ENCODE results near the gene SLC35G6. TPM values are rescaled to one million over a fixed set of nuclear protein-coding genes. Genes with fewer than 3 reads are reported as not detected.
A peak's percentile ranks its signal among the peaks of the same experiment; 100 is the strongest.

Gene SLC35G6
- total and polyA plus RNA-seq, 2 of the 13 experiments (the other 11 are each of a cell fraction or from before 2014, with no cell fraction given), result 0.07 TPM; not detected in 1

DNA sequence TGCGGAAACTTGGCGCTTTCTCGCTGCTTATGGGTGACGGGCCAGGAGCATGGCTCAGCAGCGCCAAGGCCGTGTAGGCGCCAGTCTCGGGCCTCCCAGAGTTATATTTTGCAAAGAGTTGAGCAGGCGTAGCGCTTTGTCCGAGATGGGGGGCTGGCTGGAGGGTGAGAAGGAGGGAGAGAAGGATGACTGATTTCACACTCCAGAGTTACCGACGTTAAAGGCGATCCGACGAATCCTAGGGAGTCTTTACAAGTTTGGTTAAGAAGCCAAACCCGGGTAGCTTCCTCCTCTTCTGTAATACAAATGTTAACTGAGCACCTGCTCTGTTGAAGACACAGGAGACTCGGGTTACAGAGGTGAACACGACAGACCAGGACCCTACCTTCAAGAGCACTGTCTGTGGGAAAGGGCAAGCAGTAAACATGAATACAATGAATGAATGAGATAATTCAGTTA, 3.7 kb downstream of the SLC35G6 start (continued):
- TF ChIP-seq, protein P1, sequence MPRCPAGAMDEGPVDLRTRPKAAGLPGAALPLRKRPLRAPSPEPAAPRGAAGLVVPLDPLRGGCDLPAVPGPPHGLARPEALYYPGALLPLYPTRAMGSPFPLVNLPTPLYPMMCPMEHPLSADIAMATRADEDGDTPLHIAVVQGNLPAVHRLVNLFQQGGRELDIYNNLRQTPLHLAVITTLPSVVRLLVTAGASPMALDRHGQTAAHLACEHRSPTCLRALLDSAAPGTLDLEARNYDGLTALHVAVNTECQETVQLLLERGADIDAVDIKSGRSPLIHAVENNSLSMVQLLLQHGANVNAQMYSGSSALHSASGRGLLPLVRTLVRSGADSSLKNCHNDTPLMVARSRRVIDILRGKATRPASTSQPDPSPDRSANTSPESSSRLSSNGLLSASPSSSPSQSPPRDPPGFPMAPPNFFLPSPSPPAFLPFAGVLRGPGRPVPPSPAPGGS (CRISPR knock-in tag; IDR thresholded peaks at IDR 0.05), result peak; percentile 57; the same call in 1 of the 2 replicates
- TF ChIP-seq, protein P2, sequence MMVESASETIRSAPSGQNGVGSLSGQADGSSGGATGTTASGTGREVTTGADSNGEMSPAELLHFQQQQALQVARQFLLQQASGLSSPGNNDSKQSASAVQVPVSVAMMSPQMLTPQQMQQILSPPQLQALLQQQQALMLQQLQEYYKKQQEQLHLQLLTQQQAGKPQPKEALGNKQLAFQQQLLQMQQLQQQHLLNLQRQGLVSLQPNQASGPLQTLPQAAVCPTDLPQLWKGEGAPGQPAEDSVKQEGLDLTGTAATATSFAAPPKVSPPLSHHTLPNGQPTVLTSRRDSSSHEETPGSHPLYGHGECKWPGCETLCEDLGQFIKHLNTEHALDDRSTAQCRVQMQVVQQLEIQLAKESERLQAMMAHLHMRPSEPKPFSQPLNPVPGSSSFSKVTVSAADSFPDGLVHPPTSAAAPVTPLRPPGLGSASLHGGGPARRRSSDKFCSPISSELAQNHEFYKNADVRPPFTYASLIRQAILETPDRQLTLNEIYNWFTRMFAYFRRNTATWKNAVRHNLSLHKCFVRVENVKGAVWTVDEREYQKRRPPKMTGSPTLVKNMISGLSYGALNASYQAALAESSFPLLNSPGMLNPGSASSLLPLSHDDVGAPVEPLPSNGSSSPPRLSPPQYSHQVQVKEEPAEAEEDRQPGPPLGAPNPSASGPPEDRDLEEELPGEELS (CRISPR knock-in tag; IDR thresholded peaks at IDR 0.05), result 0 out of 2 replicates have a peak, but pooled peaks have one; percentile 54
- TF ChIP-seq PITX1 (CRISPR knock-in tag; IDR thresholded peaks at IDR 0.05) (0 out of 2 replicates have a peak, but pooled peaks have one; percentile 19), PPARG (CRISPR knock-in tag; conservative IDR thresholded peaks at IDR 0.05) (no peak), ZSCAN29 (CRISPR knock-in tag; conservative IDR thresholded peaks at IDR 0.05) (no peak), XRCC5 (optimal IDR thresholded peaks at IDR 0.05; ENCODE audit: low read length) (no peak), NONO (IDR thresholded peaks at IDR 0.05) (no peak), NONO (CRISPR knock-in tag; conservative IDR thresholded peaks at IDR 0.05) (no peak), NR1H2 (CRISPR knock-in tag; IDR thresholded peaks at IDR 0.05; ENCODE audit: borderline replicate concordance, low read depth) (peak; percentile 7; the same call in 1 of the 2 replicates), TBX3 (IDR thresholded peaks at IDR 0.05; ENCODE audit: borderline replicate concordance) (no peak), CHD2 (IDR thresholded peaks at IDR 0.05; ENCODE audit: low read depth, low read length) (no peak), FIP1L1 (IDR thresholded peaks at IDR 0.05; ENCODE audit: borderline replicate concordance, insufficient read depth, low read depth, low read length) (no peak), ZFP82 (CRISPR knock-in tag; IDR thresholded peaks at IDR 0.05; ENCODE audit: borderline replicate concordance) (no peak), SMYD3 (CRISPR knock-in tag; IDR thresholded peaks at IDR 0.05) (no peak)
- TF ChIP-seq, protein P3, sequence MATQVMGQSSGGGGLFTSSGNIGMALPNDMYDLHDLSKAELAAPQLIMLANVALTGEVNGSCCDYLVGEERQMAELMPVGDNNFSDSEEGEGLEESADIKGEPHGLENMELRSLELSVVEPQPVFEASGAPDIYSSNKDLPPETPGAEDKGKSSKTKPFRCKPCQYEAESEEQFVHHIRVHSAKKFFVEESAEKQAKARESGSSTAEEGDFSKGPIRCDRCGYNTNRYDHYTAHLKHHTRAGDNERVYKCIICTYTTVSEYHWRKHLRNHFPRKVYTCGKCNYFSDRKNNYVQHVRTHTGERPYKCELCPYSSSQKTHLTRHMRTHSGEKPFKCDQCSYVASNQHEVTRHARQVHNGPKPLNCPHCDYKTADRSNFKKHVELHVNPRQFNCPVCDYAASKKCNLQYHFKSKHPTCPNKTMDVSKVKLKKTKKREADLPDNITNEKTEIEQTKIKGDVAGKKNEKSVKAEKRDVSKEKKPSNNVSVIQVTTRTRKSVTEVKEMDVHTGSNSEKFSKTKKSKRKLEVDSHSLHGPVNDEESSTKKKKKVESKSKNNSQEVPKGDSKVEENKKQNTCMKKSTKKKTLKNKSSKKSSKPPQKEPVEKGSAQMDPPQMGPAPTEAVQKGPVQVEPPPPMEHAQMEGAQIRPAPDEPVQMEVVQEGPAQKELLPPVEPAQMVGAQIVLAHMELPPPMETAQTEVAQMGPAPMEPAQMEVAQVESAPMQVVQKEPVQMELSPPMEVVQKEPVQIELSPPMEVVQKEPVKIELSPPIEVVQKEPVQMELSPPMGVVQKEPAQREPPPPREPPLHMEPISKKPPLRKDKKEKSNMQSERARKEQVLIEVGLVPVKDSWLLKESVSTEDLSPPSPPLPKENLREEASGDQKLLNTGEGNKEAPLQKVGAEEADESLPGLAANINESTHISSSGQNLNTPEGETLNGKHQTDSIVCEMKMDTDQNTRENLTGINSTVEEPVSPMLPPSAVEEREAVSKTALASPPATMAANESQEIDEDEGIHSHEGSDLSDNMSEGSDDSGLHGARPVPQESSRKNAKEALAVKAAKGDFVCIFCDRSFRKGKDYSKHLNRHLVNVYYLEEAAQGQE (IDR thresholded peaks at IDR 0.05; ENCODE audit: borderline replicate concordance in 1 of 2, low read depth in 1 of 2, low read length in 2 of 2), result no peak
- TF ChIP-seq, protein P4, sequence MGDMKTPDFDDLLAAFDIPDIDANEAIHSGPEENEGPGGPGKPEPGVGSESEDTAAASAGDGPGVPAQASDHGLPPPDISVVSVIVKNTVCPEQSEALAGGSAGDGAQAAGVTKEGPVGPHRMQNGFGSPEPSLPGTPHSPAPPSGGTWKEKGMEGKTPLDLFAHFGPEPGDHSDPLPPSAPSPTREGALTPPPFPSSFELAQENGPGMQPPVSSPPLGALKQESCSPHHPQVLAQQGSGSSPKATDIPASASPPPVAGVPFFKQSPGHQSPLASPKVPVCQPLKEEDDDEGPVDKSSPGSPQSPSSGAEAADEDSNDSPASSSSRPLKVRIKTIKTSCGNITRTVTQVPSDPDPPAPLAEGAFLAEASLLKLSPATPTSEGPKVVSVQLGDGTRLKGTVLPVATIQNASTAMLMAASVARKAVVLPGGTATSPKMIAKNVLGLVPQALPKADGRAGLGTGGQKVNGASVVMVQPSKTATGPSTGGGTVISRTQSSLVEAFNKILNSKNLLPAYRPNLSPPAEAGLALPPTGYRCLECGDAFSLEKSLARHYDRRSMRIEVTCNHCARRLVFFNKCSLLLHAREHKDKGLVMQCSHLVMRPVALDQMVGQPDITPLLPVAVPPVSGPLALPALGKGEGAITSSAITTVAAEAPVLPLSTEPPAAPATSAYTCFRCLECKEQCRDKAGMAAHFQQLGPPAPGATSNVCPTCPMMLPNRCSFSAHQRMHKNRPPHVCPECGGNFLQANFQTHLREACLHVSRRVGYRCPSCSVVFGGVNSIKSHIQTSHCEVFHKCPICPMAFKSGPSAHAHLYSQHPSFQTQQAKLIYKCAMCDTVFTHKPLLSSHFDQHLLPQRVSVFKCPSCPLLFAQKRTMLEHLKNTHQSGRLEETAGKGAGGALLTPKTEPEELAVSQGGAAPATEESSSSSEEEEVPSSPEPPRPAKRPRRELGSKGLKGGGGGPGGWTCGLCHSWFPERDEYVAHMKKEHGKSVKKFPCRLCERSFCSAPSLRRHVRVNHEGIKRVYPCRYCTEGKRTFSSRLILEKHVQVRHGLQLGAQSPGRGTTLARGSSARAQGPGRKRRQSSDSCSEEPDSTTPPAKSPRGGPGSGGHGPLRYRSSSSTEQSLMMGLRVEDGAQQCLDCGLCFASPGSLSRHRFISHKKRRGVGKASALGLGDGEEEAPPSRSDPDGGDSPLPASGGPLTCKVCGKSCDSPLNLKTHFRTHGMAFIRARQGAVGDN (CRISPR knock-in tag; IDR thresholded peaks at IDR 0.05), result no peak; the same call in 1 of the 2 replicates
- TF ChIP-seq, protein P5, sequence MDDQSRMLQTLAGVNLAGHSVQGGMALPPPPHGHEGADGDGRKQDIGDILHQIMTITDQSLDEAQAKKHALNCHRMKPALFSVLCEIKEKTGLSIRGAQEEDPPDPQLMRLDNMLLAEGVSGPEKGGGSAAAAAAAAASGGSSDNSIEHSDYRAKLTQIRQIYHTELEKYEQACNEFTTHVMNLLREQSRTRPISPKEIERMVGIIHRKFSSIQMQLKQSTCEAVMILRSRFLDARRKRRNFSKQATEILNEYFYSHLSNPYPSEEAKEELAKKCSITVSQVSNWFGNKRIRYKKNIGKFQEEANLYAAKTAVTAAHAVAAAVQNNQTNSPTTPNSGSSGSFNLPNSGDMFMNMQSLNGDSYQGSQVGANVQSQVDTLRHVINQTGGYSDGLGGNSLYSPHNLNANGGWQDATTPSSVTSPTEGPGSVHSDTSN (CRISPR knock-in tag; IDR thresholded peaks at IDR 0.05; ENCODE audit: borderline replicate concordance), result no peak

All from HepG2 (cell line).